Smooth muscle cell (in vitro differentiated cells): ENCODE data around the gene FAF1. TPM values are rescaled to one million over a fixed set of nuclear protein-coding genes. Genes with fewer than 3 reads are reported as not detected.

ENCODE experiments used
- DNase-seq: peaks from one replicate; lab custom pipeline; 2025; ENCODE audit not compliant: unreplicated experiment; lab: John Stamatoyannopoulos, UW
- H2AFZ ChIP-seq: fragments of 200-600 bp; sonication (generic); 2 replicates; pipeline ENCODE4 v1.6.0; 2016; ENCODE audit warnings: antibody characterized with exemption, low read depth, mild to moderate bottlenecking
- H3F3A ChIP-seq: fragments of 200-600 bp; sonication (generic); 2 replicates; pipeline ENCODE4 v1.6.0; 2017; ENCODE audit warnings: antibody characterized with exemption, low read depth
- H3K27ac ChIP-seq: fragments of 200-600 bp; sonication (generic); 2 replicates; pipeline ENCODE4 v1.5.1; 2016; ENCODE audit warnings: low read depth, mild to moderate bottlenecking
- H3K27me3 ChIP-seq: fragments of 200-600 bp; sonication (generic); 2 replicates; pipeline ENCODE4 v1.6.1; 2016; ENCODE audit warnings: low read depth, mild to moderate bottlenecking
- H3K36me3 ChIP-seq: fragments of 200-600 bp; sonication (generic); 2 replicates; pipeline ENCODE4 v1.5.1; 2016; ENCODE audit warnings: low read depth
- H3K4me1 ChIP-seq: fragments of 200-600 bp; sonication (generic); 2 replicates; pipeline ENCODE4 v1.5.1; 2016; ENCODE audit warnings: low read depth
- H3K4me2 ChIP-seq: fragments of 200-600 bp; sonication (generic); 2 replicates; pipeline ENCODE4 v1.6.0; 2016; ENCODE audit warnings: mild to moderate bottlenecking
- H3K4me3 ChIP-seq: fragments of 200-600 bp; sonication (generic); 2 replicates; pipeline ENCODE4 v1.5.1; 2016; ENCODE audit warnings: mild to moderate bottlenecking
- H3K79me2 ChIP-seq: fragments of 200-600 bp; sonication (generic); 2 replicates; pipeline ENCODE4 v1.6.0; 2016; ENCODE audit warnings: low read depth, mild to moderate bottlenecking
- H3K9ac ChIP-seq: fragments of 200-600 bp; sonication (generic); 2 replicates; pipeline ENCODE4 v1.6.0; 2016; ENCODE audit warnings: low read depth
- H3K9me3 ChIP-seq: fragments of 200-600 bp; sonication (generic); replicated peaks from 2 replicates; pipeline ENCODE4 v1.5.1; 2016; ENCODE audit warnings: low read depth
- H4K20me1 ChIP-seq: fragments of 200-600 bp; sonication (generic); 2 replicates; pipeline ENCODE4 v1.6.0; 2016; ENCODE audit warnings: low read depth
- WGBS: methylation state at CpG from one replicate; pipeline ENCODE4 v1.1.7; 2016; ENCODE audit warnings: low lambda C conversion rate; 5-methylcytosine and 5-hydroxymethylcytosine counted together
- polyA plus RNA-seq: library from polyadenylated mRNA; unstranded; fragments of >200 nt; fragmentation: Nextera tagmentation; extraction: Ambion mirVana; gene quantifications from 2 replicates; pipeline ENCODE4 v1.2.1, GENCODE V29; 2016
- total RNA-seq: library from RNA; depleted of rRNA; stranded (reverse); fragments of >200 nt; gene quantifications from 2 replicates; pipeline ENCODE4 v1.2.3, GENCODE V29; 2014
- TF ChIP-seq, protein P1 (sequence below): fragments of 200-600 bp; sonication (generic); IDR thresholded peaks from 2 replicates; pipeline ENCODE4 v1.5.1; 2017; ENCODE audit warnings: borderline replicate concordance, mild to moderate bottlenecking, antibody characterized with exemption; ENCODE audit not compliant: insufficient read depth, poor library complexity, severe bottlenecking

Gene FAF1
- total and polyA plus RNA-seq, 2 experiments from 2014 or later: 51.5 to 51.6 TPM

- H3K79me2 ChIP-seq: no peaks in the 10 kb centered on the region
- H3K9me3 ChIP-seq: no peaks in the 10 kb centered on the region
- H3K27ac ChIP-seq: no peak overlapping the region
- H3K4me2 ChIP-seq: no peak overlapping the region
- DNase-seq: no peak
- no peak overlapping the region for H2AFZ ChIP-seq
- H3K27me3 ChIP-seq: no peaks in the 10 kb centered on the region
- no peak overlapping the region for H3K9ac ChIP-seq
- H4K20me1 ChIP-seq: no peaks in the 10 kb centered on the region
- no peaks in the 10 kb centered on the region for H3F3A ChIP-seq
- H3K4me3 ChIP-seq: no peak overlapping the region
- TF ChIP-seq, protein P1, sequence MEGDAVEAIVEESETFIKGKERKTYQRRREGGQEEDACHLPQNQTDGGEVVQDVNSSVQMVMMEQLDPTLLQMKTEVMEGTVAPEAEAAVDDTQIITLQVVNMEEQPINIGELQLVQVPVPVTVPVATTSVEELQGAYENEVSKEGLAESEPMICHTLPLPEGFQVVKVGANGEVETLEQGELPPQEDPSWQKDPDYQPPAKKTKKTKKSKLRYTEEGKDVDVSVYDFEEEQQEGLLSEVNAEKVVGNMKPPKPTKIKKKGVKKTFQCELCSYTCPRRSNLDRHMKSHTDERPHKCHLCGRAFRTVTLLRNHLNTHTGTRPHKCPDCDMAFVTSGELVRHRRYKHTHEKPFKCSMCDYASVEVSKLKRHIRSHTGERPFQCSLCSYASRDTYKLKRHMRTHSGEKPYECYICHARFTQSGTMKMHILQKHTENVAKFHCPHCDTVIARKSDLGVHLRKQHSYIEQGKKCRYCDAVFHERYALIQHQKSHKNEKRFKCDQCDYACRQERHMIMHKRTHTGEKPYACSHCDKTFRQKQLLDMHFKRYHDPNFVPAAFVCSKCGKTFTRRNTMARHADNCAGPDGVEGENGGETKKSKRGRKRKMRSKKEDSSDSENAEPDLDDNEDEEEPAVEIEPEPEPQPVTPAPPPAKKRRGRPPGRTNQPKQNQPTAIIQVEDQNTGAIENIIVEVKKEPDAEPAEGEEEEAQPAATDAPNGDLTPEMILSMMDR: no peak
- H3K4me1 ChIP-seq: peaks cover 6% of the 10 kb centered on the region
- no peaks in the 10 kb centered on the region for H3K36me3 ChIP-seq
These were observed 328.9 kb downstream of the FAF1 start for GRCh38 chr1:50631161-50631560.

DNA sequence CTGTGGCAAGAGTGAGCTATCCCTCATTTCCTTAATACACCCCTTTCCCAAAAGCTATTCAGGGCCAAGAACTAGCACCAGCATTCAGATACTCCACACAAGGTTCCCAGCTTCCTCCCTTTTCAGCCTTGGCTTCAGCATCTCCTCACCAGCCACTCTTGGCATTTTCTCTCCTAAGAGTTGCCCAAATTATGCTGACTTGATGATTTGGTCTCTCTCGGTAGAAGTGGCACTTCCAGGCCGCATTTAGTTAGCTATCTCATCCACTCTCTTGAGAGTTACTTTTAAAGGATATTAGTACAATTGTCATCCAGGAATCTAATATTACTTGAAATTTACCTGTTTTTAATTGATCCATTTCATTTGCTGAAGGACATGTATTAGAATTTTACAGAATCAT lies 337.8 kb downstream of the FAF1 start:
- DNase-seq: no peak
- Histone ChIP-seq H3K4me3 (no peak overlapping the region), H3K9ac (no peak overlapping the region), H3K36me3 (no peaks in the 10 kb centered on the region), H2AFZ (no peak overlapping the region), H3F3A (no peaks in the 10 kb centered on the region), H3K27me3 (no peaks in the 10 kb centered on the region), H3K4me1 (no peaks in the 10 kb centered on the region), H4K20me1 (no peaks in the 10 kb centered on the region), H3K27ac (no peak overlapping the region), H3K9me3 (no peaks in the 10 kb centered on the region), H3K4me2 (no peak overlapping the region), H3K79me2 (no peaks in the 10 kb centered on the region)
- TF ChIP-seq, protein P1: no peak
- WGBS: 90% methylated on average over 2 of the region's 2 CpGs

- TF ChIP-seq, protein P1: no peak
- no peak overlapping the region for H2AFZ ChIP-seq
- WGBS: 91% methylated on average over 6 of the region's 6 CpGs
These were observed 339.3 kb downstream of the FAF1 start for GRCh38 chr1:50620680-50621329.

More at GRCh38 chr1:50620680-50621329, 339.3 kb downstream of the FAF1 start:
- H3K27me3 ChIP-seq: no peaks in the 10 kb centered on the region
- no peaks in the 10 kb centered on the region for H3K9me3 ChIP-seq
- no peak overlapping the region for H3K27ac ChIP-seq
- H3K4me1 ChIP-seq: no peaks in the 10 kb centered on the region
- H3K4me3 ChIP-seq: no peak overlapping the region
- H3F3A ChIP-seq: no peaks in the 10 kb centered on the region
- H4K20me1 ChIP-seq: no peaks in the 10 kb centered on the region
- no peak for DNase-seq
- H3K79me2 ChIP-seq: no peaks in the 10 kb centered on the region
- H3K9ac ChIP-seq: no peak overlapping the region
- no peak overlapping the region for H3K4me2 ChIP-seq
- H3K36me3 ChIP-seq: no peaks in the 10 kb centered on the region
